A673 (cell line): ENCODE measurements around the gene OTOA.
"Not testable (repeated sequence)": the region's sequence is repeated elsewhere in the genome, so short reads cannot be mapped to it uniquely, and the experiment has no call there.

Experiments used
- EZH2 ChIP-seq: fragments of 200-600 bp; sonication (generic); IDR thresholded peaks from 2 replicates; pipeline ENCODE4 v1.6.1; 2017; ENCODE audit warnings: borderline replicate concordance, low read depth, mild to moderate bottlenecking, mixed read lengths, antibody characterized with exemption, low read length; ENCODE audit not compliant: poor library complexity, severe bottlenecking
- TF ChIP-seq, protein P1 (sequence below): fragments of 300-800, 200-600 bp; sonication (generic); conservative IDR thresholded peaks from 2 replicates; pipeline ENCODE4 v1.5.1; 2017; ENCODE audit warnings: low read depth, mild to moderate bottlenecking, antibody characterized with exemption, low read length, moderate library complexity, mixed read lengths

DNA sequence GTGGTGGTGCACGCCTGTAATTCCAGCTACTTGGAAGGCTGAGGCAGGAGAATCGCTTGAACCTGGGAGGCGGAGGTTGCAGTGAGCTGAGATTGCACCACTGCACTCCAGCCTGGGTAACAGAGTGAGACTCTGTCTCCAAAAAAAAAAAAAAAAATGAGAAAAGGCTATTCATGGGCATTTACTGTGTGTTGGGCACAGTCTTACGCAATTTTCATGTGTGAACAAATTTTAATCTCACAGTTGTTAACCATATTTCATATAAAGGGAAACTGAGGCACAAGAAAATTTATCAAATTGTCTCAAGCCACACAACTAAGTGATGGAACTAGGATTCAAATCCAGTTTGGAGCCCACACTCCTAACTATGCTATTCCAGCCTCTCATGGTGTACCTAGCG, 16.9 kb downstream of the OTOA start:
- TF ChIP-seq EZH2 = not testable (repeated sequence)
- TF ChIP-seq, protein P1, sequence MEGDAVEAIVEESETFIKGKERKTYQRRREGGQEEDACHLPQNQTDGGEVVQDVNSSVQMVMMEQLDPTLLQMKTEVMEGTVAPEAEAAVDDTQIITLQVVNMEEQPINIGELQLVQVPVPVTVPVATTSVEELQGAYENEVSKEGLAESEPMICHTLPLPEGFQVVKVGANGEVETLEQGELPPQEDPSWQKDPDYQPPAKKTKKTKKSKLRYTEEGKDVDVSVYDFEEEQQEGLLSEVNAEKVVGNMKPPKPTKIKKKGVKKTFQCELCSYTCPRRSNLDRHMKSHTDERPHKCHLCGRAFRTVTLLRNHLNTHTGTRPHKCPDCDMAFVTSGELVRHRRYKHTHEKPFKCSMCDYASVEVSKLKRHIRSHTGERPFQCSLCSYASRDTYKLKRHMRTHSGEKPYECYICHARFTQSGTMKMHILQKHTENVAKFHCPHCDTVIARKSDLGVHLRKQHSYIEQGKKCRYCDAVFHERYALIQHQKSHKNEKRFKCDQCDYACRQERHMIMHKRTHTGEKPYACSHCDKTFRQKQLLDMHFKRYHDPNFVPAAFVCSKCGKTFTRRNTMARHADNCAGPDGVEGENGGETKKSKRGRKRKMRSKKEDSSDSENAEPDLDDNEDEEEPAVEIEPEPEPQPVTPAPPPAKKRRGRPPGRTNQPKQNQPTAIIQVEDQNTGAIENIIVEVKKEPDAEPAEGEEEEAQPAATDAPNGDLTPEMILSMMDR = not testable (repeated sequence)
